Measurements from ENCODE around the gene PARP1.
"Not testable (repeated sequence)": the region's sequence is repeated elsewhere in the genome, so short reads cannot be mapped to it uniquely, and the experiment has no call there.

Gene PARP1

GRCh38 chr1:226407497-226408284 lies at the start of gene PARP1:
PARP1 (minus strand) TSS chr1:226408093; CDS start chr1:226407929, 164 bp downstream.
- peak; percentile 95 for DNase-seq

- DNase-seq: no peak
Measured at GRCh38 chr1:226457307-226457712, 49.4 kb upstream of the PARP1 start.

GRCh38 chr1:226455843-226456242 lies 48.0 kb upstream of the PARP1 start:
- no peak for DNase-seq

GRCh38 chr1:226454349-226454748 lies 46.5 kb upstream of the PARP1 start:
- DNase-seq: no peak

- no peak for DNase-seq
Measured at GRCh38 chr1:226453015-226453704, 45.3 kb upstream of the PARP1 start.

- no peak for DNase-seq
Measured at GRCh38 chr1:226450688-226451087, 42.8 kb upstream of the PARP1 start.

GRCh38 chr1:226449823-226450222 lies 41.9 kb upstream of the PARP1 start:
- DNase-seq: no peak

GRCh38 chr1:226447932-226448665 lies 40.2 kb upstream of the PARP1 start:
- no peak for DNase-seq

GRCh38 chr1:226446094-226446493 lies 38.2 kb upstream of the PARP1 start:
- no peak for DNase-seq

- no peak for DNase-seq
Measured at GRCh38 chr1:226444901-226445300, 37.0 kb upstream of the PARP1 start.

- DNase-seq: no peak
Measured at GRCh38 chr1:226443439-226443838, 35.5 kb upstream of the PARP1 start.

- no peak for DNase-seq
Measured at GRCh38 chr1:226443033-226443432, 35.1 kb upstream of the PARP1 start.

- DNase-seq: no peak
Measured at GRCh38 chr1:226441629-226442028, 33.7 kb upstream of the PARP1 start.

GRCh38 chr1:226440512-226440911 lies 32.6 kb upstream of the PARP1 start:
- no peak for DNase-seq

- DNase-seq: peak; percentile 68
Measured at GRCh38 chr1:226438007-226438406, 30.1 kb upstream of the PARP1 start.

GRCh38 chr1:226436855-226437491 lies 29.1 kb upstream of the PARP1 start:
- DNase-seq: peak; percentile 80

GRCh38 chr1:226436472-226436854 lies 28.6 kb upstream of the PARP1 start:
- no peak for DNase-seq

- no peak for DNase-seq
Measured at GRCh38 chr1:226433341-226433720, 25.4 kb upstream of the PARP1 start.

GRCh38 chr1:226432586-226433340 lies 24.9 kb upstream of the PARP1 start:
- DNase-seq: no peak

- DNase-seq: not testable (repeated sequence)
Measured at GRCh38 chr1:226431898-226432297, 24.0 kb upstream of the PARP1 start.

- DNase-seq: no peak
Measured at GRCh38 chr1:226429858-226430715, 22.2 kb upstream of the PARP1 start.

All from DMS53 (cell line).